OCI-LY7 (cell line): ENCODE results near the gene MAEA.

Source experiments
- EZH2phosphoT487 ChIP-seq: fragments of 200-600 bp; sonication (generic); IDR thresholded peaks from 2 replicates; pipeline ENCODE4 v1.6.1; 2018; ENCODE audit warnings: low read depth, borderline replicate concordance, mild to moderate bottlenecking, mixed run types, antibody characterized with exemption, low read length, moderate library complexity, mixed read lengths
- TF ChIP-seq, protein P1 (sequence below): fragments of 200-600 bp; sonication (generic); conservative IDR thresholded peaks from 2 replicates; pipeline ENCODE4 v1.5.1; 2014; ENCODE audit warnings: mild to moderate bottlenecking, antibody characterized with exemption, low read length, moderate library complexity, mixed read lengths

DNA sequence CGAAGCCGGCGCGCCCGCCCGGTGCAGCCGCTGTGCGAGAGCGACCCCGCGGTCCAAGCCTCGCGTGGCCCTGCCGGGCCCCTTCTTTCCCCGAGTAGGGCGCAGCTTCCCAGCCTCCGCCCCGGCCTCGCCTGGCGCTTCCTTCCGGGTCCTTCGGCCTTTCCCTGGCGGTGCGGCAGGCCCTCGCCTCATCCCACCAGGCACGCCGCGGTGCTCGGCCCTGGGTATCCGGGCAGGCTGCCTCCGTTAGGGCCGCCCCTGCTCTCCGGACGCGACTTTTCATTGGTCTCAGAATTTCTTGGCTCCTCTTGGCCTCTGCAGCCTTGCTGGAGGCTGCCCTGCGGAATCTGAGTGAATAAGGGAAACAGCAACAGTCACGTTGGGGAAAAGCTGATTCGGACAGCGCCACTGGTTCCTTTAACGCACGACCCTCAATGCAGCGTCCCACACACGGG, 57.7 kb downstream of the MAEA start:
- TF ChIP-seq, protein P1, sequence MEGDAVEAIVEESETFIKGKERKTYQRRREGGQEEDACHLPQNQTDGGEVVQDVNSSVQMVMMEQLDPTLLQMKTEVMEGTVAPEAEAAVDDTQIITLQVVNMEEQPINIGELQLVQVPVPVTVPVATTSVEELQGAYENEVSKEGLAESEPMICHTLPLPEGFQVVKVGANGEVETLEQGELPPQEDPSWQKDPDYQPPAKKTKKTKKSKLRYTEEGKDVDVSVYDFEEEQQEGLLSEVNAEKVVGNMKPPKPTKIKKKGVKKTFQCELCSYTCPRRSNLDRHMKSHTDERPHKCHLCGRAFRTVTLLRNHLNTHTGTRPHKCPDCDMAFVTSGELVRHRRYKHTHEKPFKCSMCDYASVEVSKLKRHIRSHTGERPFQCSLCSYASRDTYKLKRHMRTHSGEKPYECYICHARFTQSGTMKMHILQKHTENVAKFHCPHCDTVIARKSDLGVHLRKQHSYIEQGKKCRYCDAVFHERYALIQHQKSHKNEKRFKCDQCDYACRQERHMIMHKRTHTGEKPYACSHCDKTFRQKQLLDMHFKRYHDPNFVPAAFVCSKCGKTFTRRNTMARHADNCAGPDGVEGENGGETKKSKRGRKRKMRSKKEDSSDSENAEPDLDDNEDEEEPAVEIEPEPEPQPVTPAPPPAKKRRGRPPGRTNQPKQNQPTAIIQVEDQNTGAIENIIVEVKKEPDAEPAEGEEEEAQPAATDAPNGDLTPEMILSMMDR: no peak
- TF ChIP-seq EZH2phosphoT487: no peak
